ENCODE data around the gene ATG10. TPM values are rescaled to one million over a fixed set of nuclear protein-coding genes. Genes with fewer than 3 reads are reported as not detected.

Gene ATG10
- total and polyA plus RNA-seq, 2 of the 13 experiments (the other 11 are each of a cell fraction or from before 2014, with no cell fraction given), result 2.0 to 5.7 TPM

DNA sequence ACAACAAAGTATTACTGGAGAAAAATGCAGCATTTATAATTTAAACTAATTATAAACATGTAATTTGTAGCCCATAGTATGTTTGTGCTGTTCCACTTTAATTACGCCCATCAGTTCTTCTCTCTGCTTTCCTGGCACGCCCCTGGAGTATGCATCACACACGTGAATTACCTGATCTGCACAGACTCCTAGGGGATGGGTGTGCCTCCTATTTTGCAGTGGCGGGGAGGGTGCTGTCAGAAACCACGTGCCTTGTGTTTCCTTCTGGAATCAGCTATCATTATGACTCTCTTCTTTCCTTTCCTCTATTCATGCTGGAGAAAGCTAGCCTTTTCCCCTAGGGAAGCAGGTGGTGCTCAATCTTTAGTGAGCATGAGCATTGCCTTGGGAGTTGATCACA lies 263.1 kb downstream of the ATG10 start:
- Histone ChIP-seq H3K79me2 (ENCODE audit: insufficient read depth, low read length) (no peaks in the 10 kb centered on the region), H3K4me1 (ENCODE audit: insufficient read depth, low read length) (no peaks in the 10 kb centered on the region), H3K9me3 (ENCODE audit: low read length) (no peaks in the 10 kb centered on the region), H2AFZ (ENCODE audit: low read length) (no peak overlapping the region), H3K9ac (ENCODE audit: insufficient read depth, low read depth, low read length) (no peak overlapping the region), H3K4me3 (replicated peaks in 1 of 3; ENCODE audit: insufficient read depth in 1 of 3, low read depth in 2 of 3, low read length in 3 of 3) (no peak overlapping the region), H3K27me3 (ENCODE audit: control insufficient read depth in 1 of 2, insufficient read depth in 2 of 2, low read length in 2 of 2) (no peaks in the 10 kb centered on the region), H3K27ac (ENCODE audit: extremely low read length, insufficient read depth, low read length) (no peak overlapping the region), H3K4me2 (ENCODE audit: low read depth, low read length) (no peak overlapping the region), H4K20me1 (ENCODE audit: insufficient read depth, low read length) (no peaks in the 10 kb centered on the region), H3K36me3 (replicated peaks in 1 of 2; ENCODE audit: control insufficient read depth in 1 of 2, insufficient read depth in 2 of 2, low read length in 2 of 2) (no peaks in the 10 kb centered on the region)
- no TSS peak for BruUV-seq (replicated peaks)
- DNase-seq (ENCODE audit: low spot score) (no peak), ATAC-seq (no peak), FAIRE-seq (no peak)
- 29% methylated on average over 5 of the region's 5 CpGs for WGBS (ENCODE audit: low lambda C conversion rate)
- ChIA-PET CTCF (ENCODE audit: low intra/inter-chr PET ratio, low total read pairs) (no interaction called here), POLR2A (no interaction called here)
- in situ Hi-C loops (cut with HindIII; ENCODE audit: extremely low pct_ligation_motif_present, low pct_unique_long_range_greater_than_20kb) (no loop called here), intact Hi-C loops (cut with micrococcal nuclease; ENCODE audit: unreplicated experiment) (no loop called here)
- no peak for TF ChIP-seq SP5 (CRISPR knock-in tag; IDR thresholded peaks at IDR 0.05; ENCODE audit: borderline replicate concordance, low read depth)
- no peak for TF ChIP-seq SMYD3 (CRISPR knock-in tag; IDR thresholded peaks at IDR 0.05)
- TF ChIP-seq ZSCAN12 (CRISPR knock-in tag; IDR thresholded peaks at IDR 0.05), result no peak
- no peak for TF ChIP-seq BHLHE40 (IDR thresholded peaks at IDR 0.05; ENCODE audit: low read length)
- TF ChIP-seq POLR2A (IDR thresholded peaks at IDR 0.05; ENCODE audit: insufficient read depth in 1 of 2, low read depth in 2 of 2, low read length in 2 of 2), result no peak
- TF ChIP-seq RBFOX2 (IDR thresholded peaks at IDR 0.05; ENCODE audit: low read depth, low read length), result no peak
- no peak for TF ChIP-seq SMAD9 (CRISPR knock-in tag; IDR thresholded peaks at IDR 0.05)

DNA sequence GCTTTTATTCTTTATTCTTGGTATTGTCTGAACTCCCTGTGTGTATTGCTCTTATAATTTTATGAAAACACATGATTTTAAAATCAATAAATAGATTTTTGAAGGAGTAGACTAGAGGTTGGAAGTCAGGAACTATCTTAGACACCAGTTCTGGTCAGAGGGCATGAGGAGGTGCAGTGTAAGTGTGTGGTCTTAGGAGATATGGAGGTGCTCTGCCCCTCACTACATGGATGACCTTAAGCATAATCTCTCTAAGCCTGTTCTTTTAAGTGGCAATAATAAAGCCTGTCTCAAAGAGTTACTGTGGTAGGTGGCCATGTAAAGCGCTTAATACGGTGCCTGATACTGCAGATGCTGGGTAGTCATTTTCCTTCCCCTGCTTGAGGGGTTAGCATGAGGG lies 272.3 kb downstream of the ATG10 start:
- no peaks in the 10 kb centered on the region for H3K27me3 ChIP-seq (ENCODE audit: control insufficient read depth in 1 of 2, insufficient read depth in 2 of 2, low read length in 2 of 2)
- no peak for ATAC-seq
- WGBS (ENCODE audit: low lambda C conversion rate), result 96% methylated on average over 2 of the region's 2 CpGs
- no peak overlapping the region for H3K4me3 ChIP-seq (replicated peaks in 1 of 3; ENCODE audit: insufficient read depth in 1 of 3, low read depth in 2 of 3, low read length in 3 of 3)
- H2AFZ ChIP-seq (ENCODE audit: low read length), result no peak overlapping the region
- intact Hi-C loops (cut with micrococcal nuclease; ENCODE audit: unreplicated experiment) (no loop called here), in situ Hi-C loops (cut with HindIII; ENCODE audit: extremely low pct_ligation_motif_present, low pct_unique_long_range_greater_than_20kb) (no loop called here)
- no peak overlapping the region for H3K9ac ChIP-seq (ENCODE audit: insufficient read depth, low read depth, low read length)
- no peaks in the 10 kb centered on the region for H4K20me1 ChIP-seq (ENCODE audit: insufficient read depth, low read length)
- CTCF ChIA-PET (ENCODE audit: low intra/inter-chr PET ratio, low total read pairs), result no interaction called here
- TF ChIP-seq GLI4 (CRISPR knock-in tag; IDR thresholded peaks at IDR 0.05; ENCODE audit: borderline replicate concordance) (no peak), ZSCAN25 (CRISPR knock-in tag; IDR thresholded peaks at IDR 0.05) (no peak), PAF1 (CRISPR knock-in tag; IDR thresholded peaks at IDR 0.05) (no peak)
- H3K9me3 ChIP-seq (ENCODE audit: low read length), result no peaks in the 10 kb centered on the region; the same call in 1 of the 2 replicates
- POLR2A ChIA-PET, result no interaction called here
- no peaks in the 10 kb centered on the region for H3K36me3 ChIP-seq (replicated peaks in 1 of 2; ENCODE audit: control insufficient read depth in 1 of 2, insufficient read depth in 2 of 2, low read length in 2 of 2)
- no peak for DNase-seq (ENCODE audit: low spot score)
- H3K4me1 ChIP-seq (ENCODE audit: insufficient read depth, low read length), result no peaks in the 10 kb centered on the region
- H3K27ac ChIP-seq (ENCODE audit: extremely low read length, insufficient read depth, low read length), result no peak overlapping the region
- no peak overlapping the region for H3K4me2 ChIP-seq (ENCODE audit: low read depth, low read length)
- no TSS peak for BruUV-seq (replicated peaks)
- H3K79me2 ChIP-seq (ENCODE audit: insufficient read depth, low read length), result no peaks in the 10 kb centered on the region
- FAIRE-seq, result no peak
